Lower lobe of right lung (tissue), 2 donors: ENCODE measurements around the gene TRAM2. TPM values are rescaled to one million over a fixed set of nuclear protein-coding genes. Genes with fewer than 3 reads are reported as not detected.

Experiments used
- ATAC-seq, 2 donors: fragments of 200-7000 bp; cut with Tn5 transposase; one replicate each; pipeline ENCODE4 v1.9.1; 2020 to 2022; ENCODE audit warnings: mild to moderate bottlenecking in 2 of 2, moderate library complexity in 2 of 2
- DNase-seq: peaks from one replicate; pipeline ENCODE4 v3.0.0-alpha.2; 2020
- H3K27ac ChIP-seq: fragments of 200-600 bp; one replicate; pipeline ENCODE4 v1.8.0; 2022
- H3K27me3 ChIP-seq: fragments of 200-600 bp; one replicate; pipeline ENCODE4 v1.8.0; 2022; ENCODE audit warnings: low read depth
- H3K36me3 ChIP-seq: fragments of 200-600 bp; one replicate; pipeline ENCODE4 v1.8.0; 2022; ENCODE audit warnings: mild to moderate bottlenecking
- H3K4me1 ChIP-seq: fragments of 200-600 bp; one replicate; pipeline ENCODE4 v1.8.0; 2022
- H3K4me3 ChIP-seq: fragments of 200-600 bp; one replicate; pipeline ENCODE4 v1.8.0; 2022; ENCODE audit warnings: mild to moderate bottlenecking
- H3K9me3 ChIP-seq: fragments of 200-600 bp; one replicate; pipeline ENCODE4 v1.8.0; 2022
- CTCF ChIP-seq: fragments of 200-600 bp; IDR thresholded peaks from one replicate; pipeline ENCODE4 v1.8.0; 2022; ENCODE audit warnings: antibody characterized with exemption, mild to moderate bottlenecking
- intact Hi-C: fragments of 100-400 bp; cut with DNase I; formaldehyde crosslinking; loops from one replicate; pipeline ENCODE4 v1.11.0; 2022
- total RNA-seq: library from RNA; stranded (reverse); fragmentation: NEBNext Ultra II Directional; extraction: Animal tissue kit (Norgen Biotek cat#: 25700); gene quantifications from one replicate; pipeline ENCODE4 v1.2.1, GENCODE V29; 2021
- donor health status: DM: no; HTN: yes; CAD: no; lungs with severe emphysema.

The TRAM2 gene
- total RNA-seq, 1 donor from 2014 or later, result 21.9 TPM

- no peak for TF ChIP-seq CTCF
- no peak for ATAC-seq
- DNase-seq, result no peak
- Histone ChIP-seq H3K36me3 (no peaks in the 10 kb centered on the region), H3K27ac (no peak overlapping the region), H3K27me3 (no peaks in the 10 kb centered on the region), H3K9me3 (no peaks in the 10 kb centered on the region), H3K4me3 (no peak overlapping the region), H3K4me1 (peaks cover 5% of the 10 kb centered on the region)
- intact Hi-C loops, result no loop called here
Measured at GRCh38 chr6:52617087-52617486, 40.2 kb upstream of the TRAM2 start.

GRCh38 chr6:52616059-52616690 is 39.3 kb upstream of the TRAM2 start:
- DNase-seq (no peak), ATAC-seq (no peak)
- no peak overlapping the region for H3K27ac ChIP-seq
- no peaks in the 10 kb centered on the region for H3K27me3 ChIP-seq
- no peak for TF ChIP-seq CTCF
- peaks cover 14% of the 10 kb centered on the region for H3K4me1 ChIP-seq
- intact Hi-C loops, result no loop called here
- no peaks in the 10 kb centered on the region for H3K36me3 ChIP-seq
- no peaks in the 10 kb centered on the region for H3K9me3 ChIP-seq
- H3K4me3 ChIP-seq, result no peak overlapping the region

- Histone ChIP-seq H3K9me3 (no peaks in the 10 kb centered on the region), H3K27ac (peak overlapping the region; percentile 22), H3K36me3 (no peaks in the 10 kb centered on the region), H3K27me3 (no peaks in the 10 kb centered on the region), H3K4me1 (peaks cover 15% of the 10 kb centered on the region), H3K4me3 (no peak overlapping the region)
- intact Hi-C loops, result no loop called here
- no peak for DNase-seq
- no peak for TF ChIP-seq CTCF
- no peak for ATAC-seq
Measured at GRCh38 chr6:52612336-52613054, 35.6 kb upstream of the TRAM2 start.

GRCh38 chr6:52611833-52612232 is 35.0 kb upstream of the TRAM2 start:
- no peak overlapping the region for H3K4me3 ChIP-seq
- no peak for ATAC-seq
- H3K9me3 ChIP-seq, result no peaks in the 10 kb centered on the region
- peaks cover 15% of the 10 kb centered on the region for H3K4me1 ChIP-seq
- no peak for TF ChIP-seq CTCF
- intact Hi-C loops, result no loop called here
- H3K27ac ChIP-seq, result peak overlapping the region; percentile 22
- H3K36me3 ChIP-seq, result no peaks in the 10 kb centered on the region
- H3K27me3 ChIP-seq, result no peaks in the 10 kb centered on the region
- DNase-seq, result no peak

- TF ChIP-seq CTCF, result no peak
- no peak for DNase-seq
- intact Hi-C loops, result no loop called here
- no peaks in the 10 kb centered on the region for H3K9me3 ChIP-seq
- H3K4me1 ChIP-seq, result peaks cover 15% of the 10 kb centered on the region
- H3K36me3 ChIP-seq, result no peaks in the 10 kb centered on the region
- ATAC-seq, result no peak
- H3K4me3 ChIP-seq, result no peak overlapping the region
- no peak overlapping the region for H3K27ac ChIP-seq
- H3K27me3 ChIP-seq, result no peaks in the 10 kb centered on the region
Measured at GRCh38 chr6:52610745-52611355, 34.0 kb upstream of the TRAM2 start.
